Measurements from ENCODE around the gene SCAMP2. TPM values are rescaled to one million over a fixed set of nuclear protein-coding genes. Genes with fewer than 3 reads are reported as not detected.

Gene SCAMP2
- total RNA-seq, 3 donors from 2014 or later (not counting 1 experiment from before 2014, with no cell fraction given) = 78.8 to 101 (median 92.8) TPM

- DNase-seq (no peak), ATAC-seq (peak in 2 of 3 donors; percentile 48 to 57)
- H3K4me3 ChIP-seq (ENCODE audit: low read length) = no peak overlapping the region
- Mint-ChIP-seq H3K27ac (peak overlapping the region; percentile 61 to 88), H3K4me1 (peaks cover 38 to 44% of the 10 kb centered on the region in 2 donors), H3K27me3 (ENCODE audit: low read depth in 2 of 2) (no peaks in the 10 kb centered on the region), H3K4me3 (no peak overlapping the region), H3K36me3 (no peaks in the 10 kb centered on the region), H3K9me3 (no peaks in the 10 kb centered on the region)
- peak overlapping the region; percentile 34 for H3K27ac ChIP-seq (ENCODE audit: low read length)
- peaks cover 38% of the 10 kb centered on the region for H3K4me1 ChIP-seq (ENCODE audit: control insufficient read depth, insufficient read depth, low read length)
- WGBS (ENCODE audit: insufficient coverage) = 37% methylated on average over 5 of the region's 5 CpGs
- no peaks in the 10 kb centered on the region for H3K27me3 ChIP-seq (ENCODE audit: control insufficient read depth, insufficient read depth, low read length)
- no peak for TF ChIP-seq CTCF (IDR thresholded peaks at IDR 0.05)
- intact Hi-C loops (cut with micrococcal nuclease) = no loop called here
- peaks cover 23% of the 10 kb centered on the region for H3K36me3 ChIP-seq (ENCODE audit: control insufficient read depth, insufficient read depth, low read length)
- no peaks in the 10 kb centered on the region for H3K9me3 ChIP-seq (ENCODE audit: control insufficient read depth, insufficient read depth, low read length)
These were observed 16.0 kb downstream of the SCAMP2 start for GRCh38 chr15:74857082-74857655.

- H3K4me3 Mint-ChIP-seq = no peak overlapping the region
- Histone ChIP-seq H3K4me3 (ENCODE audit: low read length) (no peak overlapping the region), H3K4me1 (ENCODE audit: control insufficient read depth, insufficient read depth, low read length) (peaks cover 38% of the 10 kb centered on the region)
These were observed 16.6 kb downstream of the SCAMP2 start for GRCh38 chr15:74856537-74856936.

GRCh38 chr15:74855857-74856256 lies 17.3 kb downstream of the SCAMP2 start:
- no peak for ATAC-seq
- Histone ChIP-seq H3K27ac (ENCODE audit: low read length) (no peak overlapping the region), H3K9me3 (ENCODE audit: control insufficient read depth, insufficient read depth, low read length) (no peaks in the 10 kb centered on the region), H3K4me3 (ENCODE audit: low read length) (no peak overlapping the region), H3K27me3 (ENCODE audit: control insufficient read depth, insufficient read depth, low read length) (no peaks in the 10 kb centered on the region), H3K36me3 (ENCODE audit: control insufficient read depth, insufficient read depth, low read length) (peaks cover 36% of the 10 kb centered on the region), H3K4me1 (ENCODE audit: control insufficient read depth, insufficient read depth, low read length) (peaks cover 38% of the 10 kb centered on the region)
- H3K9me3 Mint-ChIP-seq = no peaks in the 10 kb centered on the region
- DNase-seq = no peak
- no peak for TF ChIP-seq CTCF (IDR thresholded peaks at IDR 0.05)
- WGBS (ENCODE audit: insufficient coverage) = 90% methylated on average over 2 of the region's 2 CpGs
- no peaks in the 10 kb centered on the region for H3K36me3 Mint-ChIP-seq
- peaks cover 33 to 38% of the 10 kb centered on the region in 2 donors for H3K4me1 Mint-ChIP-seq
- H3K27me3 Mint-ChIP-seq (ENCODE audit: low read depth in 2 of 2) = no peaks in the 10 kb centered on the region
- H3K4me3 Mint-ChIP-seq = peak overlapping the region; percentile 9
- intact Hi-C loops (cut with micrococcal nuclease) = no loop called here
- H3K27ac Mint-ChIP-seq = peak overlapping the region in 1 of 2 donors; percentile 80

More at GRCh38 chr15:74856537-74856936, 16.6 kb downstream of the SCAMP2 start:
- 86% methylated on average over 1 of the region's 1 CpG for WGBS (ENCODE audit: insufficient coverage)
- ATAC-seq (no peak), DNase-seq (no peak)
- Histone ChIP-seq H3K27ac (ENCODE audit: low read length) (no peak overlapping the region), H3K9me3 (ENCODE audit: control insufficient read depth, insufficient read depth, low read length) (no peaks in the 10 kb centered on the region), H3K36me3 (ENCODE audit: control insufficient read depth, insufficient read depth, low read length) (peaks cover 29% of the 10 kb centered on the region), H3K27me3 (ENCODE audit: control insufficient read depth, insufficient read depth, low read length) (no peaks in the 10 kb centered on the region)
- H3K27me3 Mint-ChIP-seq (ENCODE audit: low read depth in 2 of 2) = no peaks in the 10 kb centered on the region
- peak overlapping the region; percentile 61 to 88 for H3K27ac Mint-ChIP-seq
- H3K4me1 Mint-ChIP-seq = peaks cover 38 to 43% of the 10 kb centered on the region in 2 donors
- no peaks in the 10 kb centered on the region for H3K9me3 Mint-ChIP-seq
- H3K36me3 Mint-ChIP-seq = no peaks in the 10 kb centered on the region
- intact Hi-C loops (cut with micrococcal nuclease) = no loop called here
- no peak for TF ChIP-seq CTCF (IDR thresholded peaks at IDR 0.05)

Data from natural killer cell (primary cell).